GM18907 (cell line): ENCODE results near the gene PSME4.

ENCODE experiments used
- ATAC-seq: cut with Tn5 transposase; IDR thresholded peaks from one replicate; pipeline ENCODE4 v1.9.1; 2021; ENCODE audit warnings: mild to moderate bottlenecking, moderate library complexity; ENCODE audit not compliant: unreplicated experiment

The PSME4 gene

GRCh38 chr2:53970724-53971602, at the start of gene PSME4:
Gene PSME4, minus strand, starts transcription at chr2:53970993. Its CDS starts 209 bp downstream, at chr2:53970784.
- ATAC-seq = peak; percentile 87

DNA sequence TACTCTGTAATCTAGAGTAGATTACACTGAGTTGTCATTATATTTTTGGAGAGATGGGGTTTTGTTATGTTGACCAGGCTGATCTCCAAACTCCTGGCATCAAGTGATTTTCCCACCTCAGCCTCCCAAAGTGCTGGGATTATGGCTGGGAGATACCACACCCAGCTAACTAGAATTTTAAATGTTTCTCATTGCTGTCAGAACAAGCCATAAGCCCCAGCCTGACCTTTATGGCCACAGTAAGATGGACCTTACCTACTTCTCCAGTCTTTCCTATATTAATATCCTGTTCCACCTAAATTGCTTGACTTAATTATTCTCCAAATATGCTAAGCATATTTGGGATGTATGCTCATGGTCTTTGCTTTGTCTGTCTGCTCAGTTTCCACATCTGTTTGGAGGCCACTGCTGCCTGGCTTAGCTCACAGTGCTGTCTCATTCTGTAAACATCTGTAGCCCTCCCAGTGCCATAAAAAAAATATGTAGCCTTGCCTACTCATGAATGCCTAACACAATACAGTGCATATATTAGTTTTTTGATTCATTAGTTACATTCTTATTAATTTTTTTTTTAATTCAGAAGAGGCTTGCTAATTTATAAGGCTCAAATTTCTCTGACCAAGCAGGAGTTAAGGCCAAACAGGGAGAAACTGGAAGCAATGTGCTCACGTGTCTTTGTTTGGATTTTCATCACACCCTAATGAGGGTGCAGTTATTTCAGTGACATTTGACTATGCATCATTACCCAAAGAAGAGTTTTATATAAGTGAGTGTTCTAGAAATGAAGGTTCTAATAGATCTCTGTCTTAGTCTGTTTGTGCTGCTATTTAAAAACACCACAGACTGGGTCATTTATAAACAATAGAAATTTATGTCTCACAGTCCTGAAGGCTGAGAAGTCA, 45.3 kb upstream of the PSME4 start:
- no peak for ATAC-seq

GRCh38 chr2:54013996-54014395, 43.2 kb upstream of the PSME4 start:
- no peak for ATAC-seq

DNA sequence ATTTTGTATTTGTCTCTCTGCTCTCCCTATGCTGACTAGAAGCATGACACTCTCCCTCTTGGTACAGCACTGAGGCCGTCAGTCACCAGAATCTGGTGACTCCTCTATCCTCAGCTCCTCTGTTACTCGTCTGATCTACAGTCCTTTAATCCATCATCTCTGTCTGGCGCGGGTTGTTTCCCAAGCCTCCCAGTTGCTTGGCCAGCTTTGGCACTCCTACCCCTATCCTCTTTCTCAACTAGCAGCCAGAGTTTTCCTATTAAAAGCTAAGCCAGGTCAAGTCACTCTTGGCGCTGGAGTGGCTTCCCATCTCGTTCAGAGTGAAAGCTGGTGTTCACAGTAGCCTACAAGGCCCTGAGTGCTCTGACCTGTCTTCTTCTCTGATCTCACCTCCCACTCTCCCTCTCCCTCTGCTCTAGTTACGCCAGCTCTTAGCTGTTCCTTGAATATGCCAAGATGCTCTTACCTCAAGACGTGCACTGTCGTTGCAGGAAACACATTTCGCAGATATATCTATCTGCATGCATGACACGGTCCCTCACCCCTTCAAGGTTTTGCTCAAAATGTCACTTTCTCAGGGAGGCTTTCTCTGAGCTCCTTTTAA, 41.8 kb upstream of the PSME4 start:
- ATAC-seq = no peak

DNA sequence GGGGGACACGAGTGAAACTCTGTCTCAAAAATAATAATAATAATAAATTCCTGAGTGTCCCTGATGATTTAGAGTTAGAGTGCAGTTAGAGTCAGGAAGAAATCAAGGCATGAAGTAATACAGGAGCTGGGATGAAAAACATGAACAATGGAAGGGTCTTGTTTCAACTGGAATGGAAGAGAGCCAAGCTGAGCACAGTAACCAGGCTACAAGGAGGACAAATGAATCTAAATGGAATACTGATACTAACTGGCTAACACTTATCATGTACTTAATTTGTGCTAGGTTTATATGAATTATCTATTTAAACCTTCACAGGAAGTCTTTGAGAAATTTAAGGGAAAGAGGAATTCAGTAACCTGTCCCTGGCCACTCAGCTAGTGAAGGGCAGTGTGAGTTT, 38.8 kb upstream of the PSME4 start:
- no peak for ATAC-seq

GRCh38 chr2:54008439-54008838, 37.6 kb upstream of the PSME4 start:
- no peak for ATAC-seq

DNA sequence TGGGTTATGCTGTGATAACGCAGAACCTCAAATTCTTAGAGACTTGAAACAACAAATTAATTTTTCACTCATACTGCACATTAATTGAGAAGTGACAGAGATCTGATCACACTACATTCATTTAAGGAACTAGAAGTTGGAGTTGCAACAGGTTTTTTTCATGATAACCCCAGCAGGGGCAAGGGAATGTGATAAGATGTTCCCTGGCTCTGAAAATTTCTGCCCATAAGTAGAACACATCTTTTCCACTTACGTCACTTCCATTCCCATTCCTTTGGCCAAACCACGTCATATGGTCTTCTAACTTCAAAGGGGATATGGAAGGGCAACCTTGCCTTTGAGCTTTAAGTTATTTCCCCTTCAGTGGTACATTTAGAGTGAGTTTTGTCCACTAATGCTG, 29.7 kb upstream of the PSME4 start:
- ATAC-seq = no peak

- ATAC-seq = no peak
Measured at GRCh38 chr2:54000122-54000521, 29.3 kb upstream of the PSME4 start.

DNA sequence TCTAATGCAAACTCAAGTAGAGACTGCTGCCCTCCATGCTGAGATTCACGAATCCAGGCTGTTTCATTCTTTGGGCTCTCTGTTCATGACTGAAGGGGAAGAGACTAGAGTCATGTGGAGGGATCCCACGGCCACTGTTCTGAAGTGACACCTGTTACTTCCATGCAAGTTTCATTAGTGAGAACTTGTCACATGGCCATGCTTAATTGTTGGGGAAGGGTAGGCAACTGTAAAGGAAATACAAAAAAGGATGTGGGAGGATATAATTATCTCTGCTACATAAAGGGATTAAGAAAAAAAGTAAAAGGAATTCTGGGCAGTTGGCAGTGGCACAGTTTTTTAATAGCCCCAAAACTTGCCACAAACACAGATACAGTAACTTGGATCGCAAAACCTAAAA, 28.0 kb upstream of the PSME4 start:
- ATAC-seq = no peak

DNA sequence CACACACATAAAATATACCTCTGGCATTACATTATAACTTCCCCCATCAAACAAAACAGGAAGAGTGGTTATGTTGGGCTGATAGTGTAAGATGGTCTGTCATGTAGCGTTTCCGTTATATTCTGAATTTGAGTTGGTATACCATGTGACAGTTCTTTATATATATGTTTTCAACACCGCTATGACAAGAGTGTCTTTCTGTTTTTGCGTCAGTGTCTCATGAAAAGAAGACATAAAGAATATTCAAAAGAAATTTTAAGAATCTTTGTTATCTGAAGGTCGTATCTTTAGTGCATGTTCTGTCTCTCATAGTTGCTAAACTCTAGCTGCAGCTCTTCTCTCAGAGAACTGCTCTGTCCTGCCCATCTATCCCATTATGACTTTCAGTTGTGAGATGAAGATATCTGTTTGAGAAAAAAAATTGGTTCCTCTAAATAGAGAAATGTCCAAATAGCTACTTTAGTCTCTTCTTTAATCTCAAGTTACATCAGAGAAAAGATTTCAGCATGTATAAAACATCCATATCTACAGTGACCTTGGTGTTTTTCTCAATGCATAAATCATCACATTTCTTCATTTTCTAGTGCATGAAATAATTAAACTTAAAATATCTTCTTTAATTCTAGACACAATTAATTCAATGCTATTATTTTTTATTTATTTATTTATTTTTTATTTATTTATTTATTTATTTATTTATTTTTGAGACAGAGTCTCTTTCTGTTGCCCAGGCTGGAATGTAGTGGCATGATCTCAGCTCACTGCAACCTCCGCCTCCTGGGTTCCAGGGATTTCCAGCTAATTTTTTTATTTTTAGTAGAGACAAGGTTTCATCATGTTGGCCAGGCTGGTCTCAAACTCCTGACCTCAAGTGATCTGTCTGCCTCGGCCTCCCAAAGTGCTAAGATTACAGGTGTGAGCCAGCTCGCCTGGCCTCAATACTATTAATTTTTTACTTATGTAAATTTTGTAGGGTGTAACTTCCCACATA, 24.3 kb upstream of the PSME4 start:
- ATAC-seq = peak; percentile 71

- ATAC-seq = no peak
Measured at GRCh38 chr2:53991948-53992347, 21.2 kb upstream of the PSME4 start.

DNA sequence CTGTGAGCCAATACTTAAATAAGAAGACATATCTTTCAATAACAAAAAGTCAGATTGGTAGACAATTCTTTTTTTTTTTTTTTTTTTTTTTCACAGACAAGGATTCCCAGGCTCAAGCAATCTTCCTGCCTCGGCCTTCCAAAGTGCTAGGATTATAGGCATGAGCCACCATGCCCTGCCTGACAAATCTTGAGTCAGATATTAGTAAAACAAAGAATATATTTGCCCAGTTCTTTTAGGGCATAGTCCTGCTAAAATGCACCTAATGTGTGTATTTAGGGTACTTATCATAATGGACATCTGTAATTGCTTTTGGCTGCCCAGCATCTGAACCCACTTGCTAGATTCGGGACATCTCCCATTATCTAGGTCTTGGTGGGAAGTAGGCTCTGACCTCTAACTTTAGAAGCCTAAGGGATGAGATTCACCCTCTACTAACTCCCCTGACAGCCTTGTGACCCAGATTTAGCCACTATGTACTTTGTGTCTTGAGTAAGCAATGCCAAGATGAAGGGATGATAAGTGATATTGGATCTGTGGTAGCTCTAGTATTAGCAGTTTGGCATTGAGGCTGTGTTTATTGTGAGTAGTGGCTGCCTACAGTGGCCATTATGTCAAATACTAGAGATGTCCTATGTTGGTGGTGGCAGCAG, 18.5 kb upstream of the PSME4 start:
- no peak for ATAC-seq

DNA sequence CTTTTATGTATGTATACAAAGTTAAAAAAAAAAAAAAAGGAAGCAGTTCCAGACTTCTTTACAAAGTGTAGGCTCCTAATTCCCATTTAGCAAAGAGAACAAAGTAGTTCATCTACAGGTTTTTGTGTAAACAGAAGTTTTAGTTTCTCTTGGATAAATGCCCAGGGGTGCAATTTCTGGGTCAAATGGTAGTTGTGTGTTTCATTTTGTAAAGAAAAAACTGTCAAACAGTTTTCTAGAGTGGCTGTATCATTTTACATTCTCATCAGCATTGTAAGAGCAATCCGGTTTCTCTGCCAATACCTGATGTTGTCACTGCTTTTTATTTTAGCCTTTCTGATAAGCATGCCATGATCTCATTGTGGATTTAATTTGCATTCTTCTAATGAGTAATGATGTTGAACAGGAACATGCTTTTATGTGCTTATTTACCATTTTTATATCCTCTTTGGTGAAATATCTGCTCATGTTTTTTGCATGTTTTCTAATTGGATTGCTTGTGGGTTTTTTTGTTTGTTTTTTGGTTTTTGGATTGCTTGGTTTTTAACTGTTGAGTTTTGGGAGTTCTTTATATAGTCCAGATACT, 16.6 kb upstream of the PSME4 start:
- no peak for ATAC-seq

- no peak for ATAC-seq
Measured at GRCh38 chr2:53985646-53986045, 14.9 kb upstream of the PSME4 start.

GRCh38 chr2:53969968-53970723, 647 bp downstream of the PSME4 start:
- peak; percentile 41 for ATAC-seq

DNA sequence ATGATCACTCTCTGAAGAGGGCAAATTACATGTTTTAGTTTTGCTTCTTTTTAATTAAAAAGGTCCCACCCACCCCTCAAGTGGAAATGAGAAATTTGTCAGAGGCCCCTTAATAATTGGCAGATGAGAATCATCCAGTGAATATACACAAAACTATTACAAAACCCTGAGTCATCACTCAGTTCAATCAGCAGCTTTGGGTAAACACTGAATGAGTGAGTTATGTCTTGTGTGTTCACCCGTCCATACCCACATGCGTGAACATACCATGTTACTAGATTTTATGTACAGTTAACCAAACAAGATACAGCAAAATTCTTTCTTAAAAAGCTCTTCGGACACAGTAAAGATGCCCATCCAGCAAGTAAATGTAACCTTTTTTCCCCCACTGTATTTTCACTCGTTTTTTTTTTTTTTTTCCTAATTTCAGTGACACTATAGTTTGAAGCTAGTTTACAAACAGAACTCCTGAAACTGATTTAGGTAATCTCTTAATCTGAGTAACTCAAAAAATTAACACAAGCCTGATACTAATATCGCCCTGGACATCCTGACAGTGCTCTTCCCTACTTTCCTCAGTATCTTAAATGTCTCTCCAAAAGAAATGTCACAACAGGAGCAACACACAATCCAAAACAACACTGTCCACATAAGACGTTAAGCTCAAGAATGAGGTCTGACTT, 1.4 kb downstream of the PSME4 start:
- no peak for ATAC-seq

DNA sequence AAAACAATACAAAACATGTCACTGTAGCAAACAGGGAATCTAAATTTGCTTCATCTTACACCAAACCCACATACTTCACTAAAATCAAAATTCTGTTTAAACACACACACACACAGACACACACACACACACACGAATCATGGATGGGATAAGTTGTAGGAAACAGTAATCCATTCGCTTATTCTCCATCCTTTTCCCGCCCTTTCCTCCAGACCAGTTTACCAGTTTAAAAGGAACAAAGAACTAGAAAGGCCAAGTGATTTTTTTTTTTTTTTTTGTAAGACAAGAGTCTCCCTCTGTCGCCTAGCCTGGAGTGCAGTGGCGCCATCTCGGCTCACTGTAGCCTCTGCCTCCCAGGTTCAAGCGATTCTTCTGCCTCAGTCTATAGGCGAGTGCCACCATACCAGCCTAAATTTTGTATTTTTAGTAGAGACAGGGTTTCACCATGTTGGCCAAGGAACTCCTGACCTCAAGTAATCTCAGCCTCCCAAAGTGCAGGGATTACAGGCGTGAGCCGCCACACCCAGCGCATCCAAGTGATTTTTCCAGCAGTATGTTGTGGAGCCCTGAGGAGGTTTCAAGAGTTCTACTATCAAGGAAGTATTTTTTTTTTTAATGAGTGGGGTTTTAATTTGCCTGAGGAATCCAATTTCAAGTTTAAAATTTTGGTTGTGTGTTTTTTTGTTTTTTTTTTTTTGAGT, 5.7 kb downstream of the PSME4 start:
- ATAC-seq = no peak
